Stimulated activated CD8-positive, alpha-beta memory T cell treated with anti-CD3 and anti-CD28 coated beads, Interleukin-15, amount 100 ng/mL, for 48 hours (primary cell): ENCODE results near the gene SARS2.
"Not testable (repeated sequence)": the region's sequence is repeated elsewhere in the genome, so short reads cannot be mapped to it uniquely, and the experiment has no call there.

ENCODE experiments used
- DNase-seq, 2 donors: peaks; one replicate each; pipeline ENCODE4 v3.0.0-alpha.2; 2020; ENCODE audit warnings: low read depth in 2 of 2

SARS2 gene

DNA sequence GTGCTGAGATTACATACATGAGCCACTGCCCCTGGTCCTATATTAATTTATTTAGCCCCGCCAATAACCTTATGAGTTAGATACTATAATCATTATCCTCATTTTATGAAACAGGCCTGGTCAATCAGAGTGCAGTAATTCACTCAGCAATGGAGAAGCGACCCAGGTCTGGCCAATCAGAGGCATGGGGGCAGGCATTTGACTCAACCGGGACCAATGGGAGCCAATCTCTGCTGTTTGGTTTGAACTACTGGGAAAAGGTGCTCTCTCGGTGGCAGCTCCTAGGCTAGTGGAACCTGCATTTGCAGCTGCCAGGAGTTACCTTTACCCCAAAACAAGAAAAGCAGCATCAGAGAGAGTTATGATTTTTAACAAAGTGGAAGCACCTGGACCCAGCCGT lies 37.7 kb downstream of the SARS2 start:
- DNase-seq = no peak

DNA sequence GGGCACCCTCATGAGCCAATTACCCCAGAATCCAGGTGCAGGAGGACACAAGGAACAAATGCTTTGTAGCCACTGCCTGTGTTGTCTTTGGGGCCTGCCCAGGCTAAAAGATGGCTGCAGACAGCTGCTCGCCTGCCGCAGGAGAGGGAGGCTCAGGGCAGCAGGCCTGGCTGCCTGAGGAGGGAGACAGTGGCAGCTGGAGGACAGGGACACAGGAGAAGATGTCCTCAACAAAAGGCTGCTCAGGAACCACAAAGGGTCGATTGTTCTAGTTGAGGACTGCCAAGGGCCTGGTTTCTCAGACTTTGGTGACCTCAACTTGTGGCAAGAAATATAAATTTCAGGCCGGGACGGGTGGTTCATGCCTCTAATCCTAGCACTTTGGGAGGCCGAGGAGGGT lies 38.8 kb downstream of the SARS2 start:
- no peak for DNase-seq

DNA sequence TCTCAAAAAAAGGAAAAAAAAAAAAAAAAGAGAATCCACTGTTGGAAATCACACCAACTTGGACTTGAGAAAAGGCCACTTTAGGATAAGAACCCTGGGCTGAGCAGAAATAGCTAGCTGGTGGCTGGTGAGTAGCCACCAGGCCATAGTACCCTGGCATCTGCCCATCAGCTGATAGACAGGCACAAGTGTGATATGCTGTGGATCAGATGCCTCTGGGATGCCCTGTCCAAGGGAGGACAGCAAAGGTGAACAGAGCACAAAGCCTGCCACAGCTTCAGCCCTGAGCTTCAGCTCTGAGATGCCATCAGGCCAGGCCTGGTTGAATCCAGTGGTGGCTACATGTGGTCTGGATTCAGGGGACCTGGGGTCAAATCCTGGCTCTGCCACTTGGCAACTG lies 39.9 kb downstream of the SARS2 start:
- no peak for DNase-seq

DNA sequence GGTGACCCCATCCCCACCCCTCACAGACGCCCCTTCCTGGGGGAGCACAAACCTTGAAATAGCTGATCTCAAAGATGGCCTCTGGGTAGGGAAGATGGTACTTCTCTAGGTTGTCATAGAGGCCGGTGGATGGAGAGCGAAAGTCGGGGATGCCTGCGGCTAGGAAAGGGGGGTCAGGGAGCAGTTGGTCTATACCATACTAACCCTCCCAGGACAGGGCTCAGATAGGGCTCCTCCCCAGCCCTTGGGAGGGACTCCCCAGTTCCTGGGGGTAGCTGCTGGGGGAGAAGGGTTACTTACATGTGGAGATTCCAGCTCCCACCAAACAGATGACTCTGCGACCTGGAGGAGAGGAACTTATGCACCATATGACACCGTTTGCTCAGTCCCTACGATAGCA lies 40.8 kb downstream of the SARS2 start:
- no peak for DNase-seq

DNA sequence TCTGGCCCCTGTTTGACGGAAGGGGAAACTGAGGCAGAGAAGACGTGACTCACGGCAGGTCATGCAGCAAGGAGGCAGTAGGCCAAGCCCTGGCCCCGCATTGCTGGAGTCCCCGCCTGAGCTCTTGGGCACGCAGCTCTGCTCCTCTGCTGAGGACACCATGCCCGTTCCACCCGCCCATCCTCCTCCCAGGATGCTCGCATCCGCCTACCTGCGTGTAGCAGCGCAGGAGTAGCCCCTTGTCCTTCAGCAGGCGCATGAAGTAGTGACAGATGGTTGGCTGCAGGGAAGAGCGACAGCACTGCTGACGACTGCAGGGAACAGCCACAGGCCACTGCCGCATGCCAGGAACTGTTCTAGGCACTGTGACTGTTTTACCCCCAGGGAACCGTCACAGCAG lies 41.7 kb downstream of the SARS2 start:
- DNase-seq = no peak

DNA sequence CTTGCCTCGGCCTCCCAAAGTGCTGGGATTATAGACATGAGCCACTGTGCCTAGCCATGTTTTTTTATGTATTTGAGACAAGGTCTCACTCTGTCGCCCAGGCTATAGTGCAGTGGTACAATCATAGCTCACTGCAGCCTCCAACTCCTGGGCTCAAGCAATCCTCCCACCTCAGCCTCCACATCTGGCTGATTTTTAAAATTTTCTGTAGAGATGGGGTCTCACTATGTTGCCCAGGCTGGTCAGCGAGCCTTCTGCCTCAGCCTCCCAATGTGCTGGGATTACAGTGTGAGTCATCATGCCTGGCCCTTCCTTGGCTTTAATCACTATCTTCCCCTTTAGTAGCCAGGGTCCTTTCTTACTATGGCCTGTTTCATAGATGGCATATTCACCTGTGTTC lies 45.9 kb downstream of the SARS2 start:
- not testable (repeated sequence) for DNase-seq

DNA sequence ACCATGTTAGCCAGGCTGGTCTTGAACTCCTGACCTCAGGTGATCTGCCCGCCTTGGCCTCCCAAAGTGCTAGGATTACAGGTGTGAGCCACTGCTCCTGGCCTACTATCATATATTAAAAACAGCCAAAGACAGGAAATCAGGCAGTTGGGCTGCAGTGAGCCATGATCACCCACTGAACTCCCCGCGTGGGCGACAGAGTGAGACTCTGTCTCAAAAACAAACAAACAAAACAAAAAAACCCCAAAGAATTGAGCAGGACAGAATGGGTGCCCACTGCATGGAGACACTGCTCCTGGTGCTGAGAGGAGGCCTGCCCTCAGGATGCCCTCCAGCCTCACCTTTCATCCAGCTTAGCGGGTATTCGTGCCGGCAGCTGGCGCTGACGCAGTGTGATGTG lies 47.3 kb downstream of the SARS2 start:
- DNase-seq = no peak

DNA sequence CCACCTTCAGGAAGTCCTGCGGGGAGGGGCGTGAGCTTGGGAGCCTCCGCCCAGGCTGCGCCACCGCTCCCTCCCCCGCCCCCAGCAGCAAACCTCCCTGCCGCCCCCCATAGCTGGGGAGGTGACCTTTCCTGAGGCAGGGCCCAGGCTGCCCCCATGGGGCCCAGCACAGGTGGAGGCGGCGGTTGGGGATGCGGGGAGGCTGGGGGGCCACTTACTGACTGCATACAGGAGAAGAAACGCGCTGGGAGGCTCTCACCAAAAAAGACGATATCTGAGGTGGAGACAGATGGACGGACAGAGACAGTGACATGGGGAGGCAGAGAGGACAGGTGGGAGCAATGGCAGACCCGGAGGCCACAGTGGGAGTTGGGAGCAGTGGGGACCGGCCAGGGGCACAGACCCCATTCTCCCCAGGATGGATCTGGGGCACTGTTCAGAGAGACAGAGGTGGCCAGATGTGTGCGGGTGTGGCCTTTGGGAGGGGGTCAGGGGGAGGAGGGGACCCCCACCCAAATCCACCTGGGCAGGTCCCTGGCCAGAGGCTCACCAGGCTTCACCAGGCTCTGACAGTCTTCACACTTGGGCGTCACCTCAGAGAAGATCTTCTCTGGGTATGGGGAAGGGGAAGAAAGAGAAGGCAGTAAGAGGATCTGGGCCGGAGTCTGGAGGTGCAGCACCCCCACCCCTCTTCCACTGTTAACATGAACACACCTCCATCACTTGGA lies 49.5 kb downstream of the SARS2 start:
- no peak for DNase-seq

DNA sequence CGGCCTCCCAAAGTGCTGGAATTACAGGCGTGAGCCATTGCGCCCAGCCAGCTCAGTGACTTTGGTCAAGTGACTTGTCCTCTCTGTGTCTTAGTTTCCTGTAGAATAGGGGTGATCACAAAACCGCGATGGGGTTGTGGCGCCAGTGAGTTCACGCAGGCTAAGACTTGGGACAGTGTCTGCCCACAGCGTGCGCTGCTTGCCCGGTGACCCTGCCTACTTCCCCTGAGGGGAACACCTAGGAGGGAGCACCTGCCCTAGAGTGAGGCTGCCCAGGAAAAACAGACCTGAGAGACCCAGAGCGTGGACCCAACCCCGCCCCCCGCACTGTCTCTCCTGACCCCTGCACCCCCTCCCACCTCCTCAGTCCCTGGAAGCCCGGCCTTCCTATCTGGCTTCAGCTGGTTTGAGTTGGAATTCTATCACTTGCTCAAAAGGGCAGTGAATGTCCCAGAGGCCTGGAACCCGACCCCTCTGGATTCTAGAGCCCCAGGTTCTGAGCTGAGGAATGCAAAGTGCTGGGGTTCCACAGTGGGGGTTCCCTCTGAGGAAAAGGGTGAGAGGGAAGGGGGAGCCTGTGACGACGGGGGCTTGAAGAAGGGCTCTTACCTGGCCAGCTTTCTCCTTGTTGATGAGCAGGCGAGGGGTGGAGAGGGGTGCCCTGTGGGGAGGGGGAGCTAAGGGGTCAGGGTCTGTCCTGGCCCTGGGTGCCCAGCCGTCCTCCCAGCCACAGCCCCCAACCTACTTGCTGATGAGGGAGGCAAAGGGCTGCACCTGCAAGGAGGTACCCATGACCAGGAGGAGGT lies 50.3 kb downstream of the SARS2 start:
- no peak for DNase-seq

DNA sequence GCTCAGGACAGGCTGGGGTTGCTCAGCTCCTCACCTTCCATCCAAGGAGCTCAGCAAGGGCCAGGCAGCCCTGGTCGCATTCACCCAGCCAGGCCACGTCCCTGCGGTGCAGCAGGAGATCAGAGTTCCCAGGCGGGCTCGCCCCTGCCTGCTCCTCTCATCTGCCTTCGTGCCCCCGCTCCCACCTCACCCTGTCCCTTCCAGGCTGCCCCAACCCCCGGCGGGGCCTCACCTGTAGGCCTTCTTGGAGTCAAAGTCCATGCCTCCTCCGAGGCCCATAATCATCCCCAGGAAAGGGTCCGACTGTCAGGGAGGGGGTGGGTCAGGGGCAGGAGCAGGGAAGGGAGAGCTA lies 51.2 kb downstream of the SARS2 start:
- DNase-seq = no peak

DNA sequence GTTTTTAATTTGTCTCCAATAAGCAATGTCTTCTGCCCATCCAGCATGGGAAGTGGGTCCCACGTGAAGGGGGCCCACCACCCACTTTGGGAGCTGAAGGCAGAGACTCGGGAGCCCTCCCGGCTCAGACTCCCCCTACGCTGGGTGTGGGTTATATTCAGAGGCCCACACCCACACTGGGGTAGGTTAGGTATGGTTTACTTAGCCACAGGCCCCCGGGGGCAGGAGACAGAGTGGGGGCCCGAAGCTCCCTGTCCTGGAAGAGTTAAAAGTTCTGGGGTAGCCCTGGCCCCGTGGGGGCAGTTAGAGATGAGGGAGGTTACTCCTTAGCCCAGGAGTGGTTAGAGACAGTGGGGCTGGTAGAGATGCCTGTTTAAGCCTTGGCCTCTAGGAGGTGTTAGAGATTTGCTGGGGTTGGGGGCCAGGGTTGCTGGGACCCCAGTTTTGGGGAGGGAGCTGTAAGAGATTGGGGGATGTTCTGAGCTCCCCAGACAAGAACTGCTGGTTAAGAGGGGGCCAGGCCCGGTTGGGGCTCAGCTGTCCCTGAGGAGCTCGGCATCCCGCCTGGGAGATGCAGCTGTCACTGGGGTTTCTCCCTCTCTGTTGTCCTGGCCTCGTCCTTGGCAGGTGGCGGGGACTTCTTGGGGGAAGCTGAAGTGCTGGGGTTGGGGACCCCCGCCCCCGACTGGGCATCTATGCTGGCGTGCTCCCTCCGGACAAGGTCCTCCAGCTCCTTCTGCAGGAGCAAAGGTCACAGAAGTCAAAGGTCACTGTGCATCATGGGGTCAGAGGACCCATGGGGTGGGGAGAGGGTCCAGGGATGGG lies 51.8 kb downstream of the SARS2 start:
- no peak for DNase-seq

DNA sequence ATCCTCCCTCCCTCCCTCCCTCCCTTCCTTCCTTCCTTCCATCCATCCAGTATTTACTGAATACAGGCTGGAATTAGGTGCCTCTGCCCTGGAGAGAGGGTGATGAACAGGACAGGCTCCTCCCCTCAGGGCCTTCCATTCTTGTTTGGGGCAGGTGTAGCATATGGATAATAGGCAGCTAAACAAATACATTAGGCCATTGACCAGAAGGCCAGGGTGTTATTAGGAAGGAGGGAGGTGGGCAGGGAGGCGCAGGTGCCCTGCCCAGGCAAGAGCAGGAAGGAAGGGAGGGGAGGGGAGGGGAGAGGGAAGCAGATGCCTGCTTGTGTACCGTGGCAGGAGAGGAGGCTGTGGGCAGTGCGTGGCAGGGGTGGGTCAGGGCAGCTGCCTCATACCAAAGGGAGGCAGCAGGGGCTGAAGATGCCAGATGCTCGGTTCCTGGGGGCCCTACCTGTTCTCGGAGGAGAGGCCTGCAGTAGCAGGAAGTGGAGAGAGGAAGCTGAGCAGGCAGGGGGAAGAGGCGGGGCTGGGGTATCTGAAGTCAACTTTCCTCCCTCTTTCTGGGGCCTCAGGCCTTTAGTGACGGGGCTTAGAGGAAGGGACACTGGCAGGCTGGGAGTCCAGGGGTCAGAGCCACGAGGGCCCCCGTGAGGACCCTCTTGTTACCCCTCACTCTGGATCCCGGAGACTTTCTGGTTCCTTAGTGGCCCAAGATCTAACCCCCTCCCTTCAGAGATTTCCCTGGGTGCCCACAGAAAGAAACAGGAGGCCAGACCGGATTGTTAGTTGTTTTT lies 52.6 kb downstream of the SARS2 start, which contains the start of gene RINL:
Gene RINL, minus strand, starts transcription at position 495 of the 794 bp plus-strand sequence. CDS start 1,533 bp downstream, outside the sequence.
- DNase-seq = peak; percentile 53 to 56

DNA sequence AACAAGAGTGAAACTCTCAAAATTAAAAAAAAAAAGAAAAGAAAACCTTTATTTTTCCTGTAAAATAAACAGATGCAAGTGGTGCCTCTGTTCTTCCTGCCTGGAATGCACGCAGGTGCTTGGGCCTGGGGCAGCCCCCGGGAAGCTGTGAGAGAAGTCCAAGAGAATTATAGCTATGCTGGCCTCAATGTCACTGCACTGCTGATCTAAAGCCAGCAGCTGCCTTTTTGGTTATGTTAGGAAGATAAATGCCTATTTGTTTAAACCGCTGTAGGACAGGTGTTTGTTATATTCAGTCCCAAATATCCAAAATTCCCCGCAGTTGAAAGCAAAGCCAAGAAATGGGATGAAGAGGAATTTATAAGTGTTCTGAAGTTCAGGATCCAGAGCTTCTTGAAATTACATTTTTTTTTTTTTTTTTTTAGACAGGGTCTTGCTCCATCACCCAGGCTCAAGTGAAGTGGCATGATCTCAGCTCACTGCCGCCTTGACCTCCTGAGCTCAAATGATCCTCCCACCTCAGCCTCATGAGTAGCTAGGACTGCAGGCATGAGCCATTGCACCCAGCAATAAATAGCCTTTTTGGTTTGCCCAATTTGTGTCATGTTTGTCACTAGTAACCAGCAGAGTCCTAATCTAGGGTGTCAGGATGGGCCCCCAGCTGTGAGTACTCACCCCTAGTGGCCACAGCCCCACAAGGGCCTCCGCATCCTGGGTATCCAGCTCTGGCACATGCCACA lies 54.7 kb downstream of the SARS2 start:
- no peak for DNase-seq

DNA sequence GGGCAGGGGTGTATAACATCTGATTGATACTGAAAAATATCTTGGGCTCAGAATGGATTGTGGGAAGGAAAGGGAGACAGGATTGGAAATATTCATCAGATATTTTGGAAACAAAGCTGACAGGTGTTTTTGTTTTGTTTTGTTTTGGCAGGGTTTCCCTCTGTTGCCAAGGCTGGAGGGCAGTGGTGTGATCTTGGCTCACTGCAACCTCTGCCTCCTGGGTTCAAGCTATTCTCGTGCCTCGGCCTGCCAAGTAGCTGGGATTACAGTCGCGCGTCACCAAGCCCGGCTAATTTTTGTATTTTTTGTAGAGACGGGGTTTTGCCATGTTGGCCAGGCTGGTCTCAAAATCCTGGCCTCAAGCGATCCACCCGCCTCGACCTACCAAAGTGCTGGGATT lies 57.2 kb downstream of the SARS2 start:
- DNase-seq = not testable (repeated sequence)

DNA sequence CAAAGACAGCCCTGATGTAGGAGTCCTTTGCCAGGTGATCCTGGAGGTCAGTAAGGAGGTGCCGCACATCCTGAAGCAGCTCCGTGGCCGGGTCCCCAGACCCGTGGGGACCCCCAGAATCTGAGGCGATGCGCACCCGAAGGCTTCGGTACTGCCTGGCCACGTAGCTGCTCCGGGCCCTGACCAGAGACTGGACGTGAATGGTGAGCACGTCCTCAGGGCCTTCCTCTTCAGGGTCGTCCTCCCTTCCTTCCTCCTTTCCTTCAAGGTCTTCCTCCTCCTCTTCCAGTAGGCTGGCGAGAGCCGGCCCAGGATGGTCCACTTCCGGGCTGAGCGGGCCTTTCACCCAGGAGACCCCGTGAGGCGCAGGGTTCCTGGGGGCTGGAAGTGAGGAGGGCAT lies 60.0 kb downstream of the SARS2 start:
- DNase-seq = no peak

DNA sequence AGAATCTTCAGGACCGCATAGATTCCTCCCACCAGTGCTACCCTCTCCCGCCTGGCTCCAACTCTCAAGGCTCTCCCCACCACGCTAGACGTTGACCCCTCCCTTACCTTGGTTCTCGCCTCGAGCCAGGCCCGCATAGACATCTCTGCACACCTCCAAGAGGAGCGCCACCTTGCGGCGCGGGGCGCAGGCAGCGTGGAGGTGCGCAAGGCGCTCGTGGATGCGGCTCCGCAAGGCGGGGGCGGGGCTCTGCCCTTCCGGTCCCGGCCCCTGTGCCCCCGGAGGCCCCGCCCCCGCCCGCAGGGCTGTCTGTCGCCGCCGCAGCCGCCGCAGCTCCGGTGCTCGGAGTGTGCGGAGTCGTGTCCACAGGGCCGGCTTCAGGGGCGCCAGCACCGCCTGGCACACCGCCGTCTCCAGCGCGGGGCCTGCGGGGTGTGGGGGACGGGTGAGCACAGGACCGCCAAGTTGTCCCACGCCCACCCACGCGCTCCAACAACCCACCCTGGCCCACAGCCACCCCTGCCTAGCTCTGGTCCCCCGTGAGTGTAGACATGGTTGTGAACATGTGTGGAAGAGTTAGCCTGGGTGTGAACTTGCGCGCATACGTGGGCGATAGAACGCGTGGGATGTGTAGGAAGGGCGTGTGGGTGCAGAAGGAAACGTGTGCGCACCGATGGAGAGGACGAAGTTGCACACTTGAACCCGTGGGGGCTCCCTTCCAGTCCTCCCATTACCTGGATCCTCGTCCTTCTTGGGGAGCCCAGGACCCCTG lies 60.5 kb downstream of the SARS2 start:
- DNase-seq = peak; percentile 89 to 90

DNA sequence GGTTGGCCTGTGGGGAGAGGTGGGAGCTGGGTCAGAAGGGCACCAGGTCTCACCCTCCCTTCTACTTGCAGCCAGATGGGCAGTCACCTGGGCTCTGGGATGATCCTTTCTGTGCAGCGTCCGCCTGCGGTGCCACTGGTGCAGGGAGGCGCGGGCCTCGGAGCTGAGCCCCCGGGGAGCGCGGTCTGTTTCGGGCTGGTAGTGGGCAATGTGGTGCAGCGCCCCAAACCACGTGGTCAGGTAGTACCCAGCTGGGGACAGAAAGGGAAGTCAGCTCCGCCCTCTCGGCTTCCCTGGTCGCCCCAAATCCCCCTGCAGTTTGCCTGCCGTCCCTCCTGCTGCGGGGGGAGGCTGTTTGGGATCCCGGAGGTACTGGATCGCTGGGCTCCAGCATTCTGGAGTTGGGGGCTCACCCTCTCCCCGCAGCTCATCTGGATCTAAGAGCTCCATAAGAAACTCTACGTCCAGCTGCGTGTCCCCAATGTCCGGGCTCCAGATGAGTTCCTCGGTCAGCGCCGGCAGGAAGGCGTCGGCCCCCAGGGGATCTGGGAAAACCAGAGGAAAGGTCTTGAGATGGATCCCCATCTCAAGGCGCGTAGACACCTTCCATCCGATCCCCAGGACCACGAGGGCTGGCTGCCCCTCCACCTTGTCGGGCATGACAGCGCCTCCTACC lies 61.3 kb downstream of the SARS2 start:
- peak in 1 of 2 donors; percentile 22 for DNase-seq

DNA sequence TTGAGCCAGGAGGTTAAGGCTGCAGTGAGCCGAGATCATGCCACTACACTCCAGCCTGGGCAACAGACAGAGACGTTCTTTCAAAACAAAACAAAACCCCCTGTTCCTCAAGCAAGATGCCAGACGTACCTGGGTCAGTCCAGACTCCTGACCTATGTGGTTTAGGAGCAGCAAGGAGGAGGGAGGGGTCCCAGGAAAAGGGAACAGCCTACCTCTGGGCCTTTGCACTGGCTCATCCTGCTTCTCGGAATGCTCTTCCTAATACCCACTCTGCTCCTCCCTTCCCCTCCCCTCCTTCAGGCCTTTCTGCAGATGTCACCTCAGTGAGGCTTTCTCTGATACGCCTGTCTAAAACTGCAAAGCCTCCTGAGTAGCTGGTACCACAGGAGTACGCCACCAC lies 62.0 kb downstream of the SARS2 start:
- no peak for DNase-seq

DNA sequence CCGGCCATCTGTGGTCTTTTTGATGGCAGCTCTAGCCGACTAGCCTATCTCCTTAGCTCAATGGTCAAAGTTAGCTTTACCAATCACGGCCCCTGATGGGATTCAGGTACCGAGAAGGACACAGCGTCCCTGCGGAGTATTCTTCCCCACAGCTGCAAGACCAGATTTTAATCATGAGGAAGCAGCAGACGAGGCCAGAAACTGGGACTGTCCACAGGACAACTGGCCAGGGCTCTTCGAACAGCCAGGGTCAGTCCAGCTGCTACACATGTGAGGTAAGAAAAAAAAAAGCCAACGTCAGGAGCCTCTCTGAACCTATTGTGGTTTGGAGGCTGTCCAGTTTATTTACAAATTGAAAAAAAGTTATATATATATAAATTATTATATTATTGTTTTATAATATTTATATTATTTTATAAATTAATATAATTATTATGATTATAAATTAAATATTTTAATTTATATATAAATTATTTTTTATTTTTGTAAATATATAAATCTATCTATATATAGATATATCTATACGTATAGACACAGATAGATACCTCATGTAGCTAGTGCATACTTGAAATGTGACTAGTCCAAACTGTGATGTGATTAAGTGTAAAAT lies 63.3 kb downstream of the SARS2 start:
- no peak for DNase-seq
